ENCODE measurements around the gene RAB3GAP2. TPM values are rescaled to one million over a fixed set of nuclear protein-coding genes. Genes with fewer than 3 reads are reported as not detected.
A peak's percentile ranks its signal among the peaks of the same experiment; 100 is the strongest.

Gene RAB3GAP2
- total and polyA plus RNA-seq, 2 donors from 2014 or later: 7.6 to 38.1 TPM

DNA sequence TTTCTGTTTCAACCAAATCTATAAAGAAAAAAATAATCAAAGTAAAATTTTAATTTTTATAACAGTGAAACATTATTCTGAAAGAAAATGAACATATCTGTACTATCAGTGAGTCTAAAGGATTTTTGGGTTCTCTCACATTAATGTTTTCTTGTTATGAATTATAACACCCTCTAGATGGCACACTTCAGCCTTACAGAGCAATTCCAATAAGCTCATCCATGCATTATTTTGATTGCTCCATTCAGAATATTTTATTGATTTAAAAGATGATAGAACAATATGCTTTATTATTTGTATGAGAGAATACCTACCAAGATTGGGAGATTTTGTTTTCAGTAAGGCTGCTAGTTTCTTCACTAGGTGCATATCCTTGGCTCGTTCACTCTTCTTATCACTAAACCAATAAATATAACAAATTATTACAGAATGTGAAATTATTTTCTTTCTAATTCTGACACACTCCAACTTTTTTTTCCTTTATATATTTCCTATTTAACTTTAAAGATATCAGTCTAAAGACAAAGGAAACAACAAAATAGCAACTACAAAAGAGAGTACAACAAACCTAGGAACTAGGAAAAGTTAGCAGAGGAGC is 82.4 kb downstream of the RAB3GAP2 start:
- Histone ChIP-seq H3K9me3 (ENCODE audit: control insufficient read depth in 2 of 3, insufficient read depth in 1 of 3, low read length in 3 of 3) (no peaks in the 10 kb centered on the region), H3K27ac (ENCODE audit: low read depth in 2 of 2, low read length in 2 of 2) (no peak overlapping the region), H3K27me3 (ENCODE audit: control insufficient read depth, insufficient read depth, low read length) (no peaks in the 10 kb centered on the region), H3K9ac (ENCODE audit: low read length in 3 of 3) (no peak overlapping the region), H3K4me3 (ENCODE audit: low read length in 3 of 3) (no peak overlapping the region), H3K36me3 (ENCODE audit: control insufficient read depth in 2 of 3, insufficient read depth in 3 of 3, low read length in 3 of 3) (peaks cover 2 to 45% (median 19%) of the 10 kb centered on the region in 3 donors), H3K4me1 (ENCODE audit: control insufficient read depth in 2 of 3, insufficient read depth in 2 of 3, low read depth in 1 of 3, low read length in 3 of 3) (no peaks in the 10 kb centered on the region)
- peak; percentile 75 for FAIRE-seq
- intact Hi-C loops (cut with DNase I): no loop called here
- DNase-seq: peak in 2 of 5 donors; percentile 19 to 28
- TF ChIP-seq, protein P1, sequence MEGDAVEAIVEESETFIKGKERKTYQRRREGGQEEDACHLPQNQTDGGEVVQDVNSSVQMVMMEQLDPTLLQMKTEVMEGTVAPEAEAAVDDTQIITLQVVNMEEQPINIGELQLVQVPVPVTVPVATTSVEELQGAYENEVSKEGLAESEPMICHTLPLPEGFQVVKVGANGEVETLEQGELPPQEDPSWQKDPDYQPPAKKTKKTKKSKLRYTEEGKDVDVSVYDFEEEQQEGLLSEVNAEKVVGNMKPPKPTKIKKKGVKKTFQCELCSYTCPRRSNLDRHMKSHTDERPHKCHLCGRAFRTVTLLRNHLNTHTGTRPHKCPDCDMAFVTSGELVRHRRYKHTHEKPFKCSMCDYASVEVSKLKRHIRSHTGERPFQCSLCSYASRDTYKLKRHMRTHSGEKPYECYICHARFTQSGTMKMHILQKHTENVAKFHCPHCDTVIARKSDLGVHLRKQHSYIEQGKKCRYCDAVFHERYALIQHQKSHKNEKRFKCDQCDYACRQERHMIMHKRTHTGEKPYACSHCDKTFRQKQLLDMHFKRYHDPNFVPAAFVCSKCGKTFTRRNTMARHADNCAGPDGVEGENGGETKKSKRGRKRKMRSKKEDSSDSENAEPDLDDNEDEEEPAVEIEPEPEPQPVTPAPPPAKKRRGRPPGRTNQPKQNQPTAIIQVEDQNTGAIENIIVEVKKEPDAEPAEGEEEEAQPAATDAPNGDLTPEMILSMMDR (IDR thresholded peaks at IDR 0.05; ENCODE audit: borderline replicate concordance, extremely low read depth, insufficient read depth): peak; percentile 35

DNA sequence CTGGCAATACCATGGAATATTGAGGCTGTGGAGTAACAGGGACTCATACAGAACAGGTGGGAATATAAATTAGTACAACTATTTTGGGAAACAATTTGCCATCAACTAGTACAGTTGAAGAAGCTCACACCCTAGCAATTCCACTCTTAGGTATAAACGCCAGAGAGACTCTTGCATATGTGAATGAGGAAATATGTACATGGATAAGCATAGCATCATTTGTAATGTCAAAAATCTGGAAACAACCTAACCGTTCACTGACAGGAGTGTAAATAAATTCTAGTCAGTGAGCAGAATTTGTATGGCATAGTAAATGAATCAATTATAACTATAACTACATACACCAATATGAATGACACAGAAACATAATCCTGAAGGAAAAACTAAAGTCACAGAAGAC is 83.7 kb downstream of the RAB3GAP2 start:
- FAIRE-seq (no peak), DNase-seq (no peak)
- H3K27ac ChIP-seq (ENCODE audit: low read depth in 2 of 2, low read length in 2 of 2): no peak overlapping the region
- peaks cover 2 to 42% (median 19%) of the 10 kb centered on the region in 3 donors for H3K36me3 ChIP-seq (ENCODE audit: control insufficient read depth in 2 of 3, insufficient read depth in 3 of 3, low read length in 3 of 3)
- intact Hi-C loops (cut with DNase I): no loop called here
- TF ChIP-seq, protein P1 (IDR thresholded peaks at IDR 0.05; ENCODE audit: borderline replicate concordance, extremely low read depth, insufficient read depth): no peak
- H3K27me3 ChIP-seq (ENCODE audit: control insufficient read depth, insufficient read depth, low read length): no peaks in the 10 kb centered on the region
- no peaks in the 10 kb centered on the region for H3K9me3 ChIP-seq (ENCODE audit: control insufficient read depth in 2 of 3, insufficient read depth in 1 of 3, low read length in 3 of 3)
- no peaks in the 10 kb centered on the region for H3K4me1 ChIP-seq (ENCODE audit: control insufficient read depth in 2 of 3, insufficient read depth in 2 of 3, low read depth in 1 of 3, low read length in 3 of 3)
- no peak overlapping the region for H3K4me3 ChIP-seq (ENCODE audit: low read length in 3 of 3)
- H3K9ac ChIP-seq (ENCODE audit: low read length in 3 of 3): no peak overlapping the region

GRCh38 chr1:220186752-220187151 is 85.5 kb downstream of the RAB3GAP2 start:
- no peaks in the 10 kb centered on the region for H3K27me3 ChIP-seq (ENCODE audit: control insufficient read depth, insufficient read depth, low read length)
- H3K4me1 ChIP-seq (ENCODE audit: control insufficient read depth in 2 of 3, insufficient read depth in 2 of 3, low read depth in 1 of 3, low read length in 3 of 3): no peaks in the 10 kb centered on the region
- H3K4me3 ChIP-seq (ENCODE audit: low read length in 3 of 3): no peak overlapping the region
- peaks cover under 1 to 30% (median 12%) of the 10 kb centered on the region in 3 donors for H3K36me3 ChIP-seq (ENCODE audit: control insufficient read depth in 2 of 3, insufficient read depth in 3 of 3, low read length in 3 of 3)
- H3K27ac ChIP-seq (ENCODE audit: low read depth in 2 of 2, low read length in 2 of 2): no peak overlapping the region
- intact Hi-C loops (cut with DNase I): no loop called here
- TF ChIP-seq, protein P1 (IDR thresholded peaks at IDR 0.05; ENCODE audit: borderline replicate concordance, extremely low read depth, insufficient read depth): no peak
- FAIRE-seq: no peak
- H3K9me3 ChIP-seq (ENCODE audit: control insufficient read depth in 2 of 3, insufficient read depth in 1 of 3, low read length in 3 of 3): no peaks in the 10 kb centered on the region
- DNase-seq: no peak
- no peak overlapping the region for H3K9ac ChIP-seq (ENCODE audit: low read length in 3 of 3)

DNA sequence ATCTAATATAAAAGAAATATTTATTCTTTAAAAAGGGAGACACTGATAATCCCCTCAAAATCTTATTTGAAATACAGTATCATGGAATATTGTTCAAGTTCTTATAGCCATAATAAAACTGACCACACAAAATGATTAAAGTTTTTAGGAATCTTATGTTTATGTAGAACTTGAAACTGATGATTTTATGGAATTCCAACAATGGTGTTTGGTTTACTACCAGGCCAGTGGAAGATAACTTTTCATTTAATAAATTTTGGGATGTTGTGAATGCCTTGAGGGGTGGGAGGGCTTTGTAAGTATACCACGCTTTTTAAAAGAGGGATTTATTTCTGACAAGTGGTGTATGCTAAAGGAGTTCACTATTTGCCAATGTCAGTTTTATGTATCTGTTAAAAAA is 87.7 kb downstream of the RAB3GAP2 start:
- FAIRE-seq: no peak
- H3K27ac ChIP-seq (ENCODE audit: low read depth in 2 of 2, low read length in 2 of 2): no peak overlapping the region
- intact Hi-C loops (cut with DNase I): no loop called here

More for the DNA sequence above, 87.7 kb downstream of the RAB3GAP2 start:
- Histone ChIP-seq H3K27me3 (ENCODE audit: control insufficient read depth, insufficient read depth, low read length) (no peaks in the 10 kb centered on the region), H3K4me3 (ENCODE audit: low read length in 3 of 3) (no peak overlapping the region), H3K9ac (ENCODE audit: low read length in 3 of 3) (no peak overlapping the region), H3K36me3 (ENCODE audit: control insufficient read depth in 2 of 3, insufficient read depth in 3 of 3, low read length in 3 of 3) (peaks cover 0 to 38% (median 14%) of the 10 kb centered on the region in 3 donors), H3K9me3 (ENCODE audit: control insufficient read depth in 2 of 3, insufficient read depth in 1 of 3, low read length in 3 of 3) (no peaks in the 10 kb centered on the region), H3K4me1 (ENCODE audit: control insufficient read depth in 2 of 3, insufficient read depth in 2 of 3, low read depth in 1 of 3, low read length in 3 of 3) (no peaks in the 10 kb centered on the region)
- peak in 1 of 5 donors; percentile 8 for DNase-seq
- TF ChIP-seq, protein P1 (IDR thresholded peaks at IDR 0.05; ENCODE audit: borderline replicate concordance, extremely low read depth, insufficient read depth): no peak

Measured in kidney (tissue), 14 donors.